HK-2 (cell line): ENCODE measurements around the gene SIAH2.

ENCODE experiments used
- DNase-seq: peaks from one replicate; pipeline ENCODE4 v3.0.0-alpha.2; 2018; ENCODE audit not compliant: unreplicated experiment

The SIAH2 gene

DNA sequence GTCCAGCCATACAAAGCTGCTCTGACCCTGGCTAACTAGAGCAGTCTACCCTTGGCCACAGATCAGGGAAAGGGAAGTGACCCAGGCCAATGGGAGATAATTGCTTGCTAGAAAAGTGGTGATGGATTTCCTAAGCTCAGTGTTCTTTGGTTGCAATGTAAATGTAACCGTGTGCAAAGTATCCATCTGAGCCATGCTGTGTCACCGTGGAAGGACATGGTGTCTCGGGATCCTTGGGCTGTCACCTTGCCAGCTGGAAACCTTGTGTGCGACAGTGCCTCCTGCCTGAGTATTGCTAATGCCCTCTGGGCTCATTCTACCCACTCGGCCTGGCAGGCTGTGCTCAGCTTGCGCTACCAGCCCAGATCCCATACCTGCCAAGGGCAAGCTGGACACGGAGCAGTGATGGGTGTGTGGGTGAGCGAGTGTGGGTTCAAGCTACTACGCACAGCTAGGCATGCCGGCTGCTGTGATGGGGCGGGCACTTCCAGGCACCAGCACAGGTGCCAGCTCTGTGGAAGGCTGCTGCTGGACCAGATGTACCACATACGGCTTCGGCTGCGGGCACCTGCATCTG lies 10.7 kb upstream of the SIAH2 start:
- no peak for DNase-seq

DNA sequence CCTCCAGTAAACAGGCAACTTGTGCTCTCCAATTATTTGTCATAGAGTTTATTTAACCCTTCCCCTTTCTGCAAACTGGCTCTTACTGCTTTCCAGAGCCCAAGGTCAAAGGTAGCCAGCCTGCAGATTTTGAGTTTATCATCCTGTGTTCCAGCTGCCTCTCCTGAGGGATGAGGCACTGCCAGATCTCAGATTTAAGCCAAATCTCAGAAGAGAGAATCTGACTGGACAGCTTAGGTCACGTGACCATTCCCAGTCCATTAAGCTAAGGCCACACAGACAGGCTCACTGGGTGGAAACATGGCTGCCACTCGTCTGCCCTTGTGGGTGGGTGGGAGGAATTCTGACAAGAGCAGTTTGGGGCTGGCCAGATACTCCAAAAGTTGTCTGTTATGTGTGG lies 8.6 kb upstream of the SIAH2 start:
- no peak for DNase-seq

DNA sequence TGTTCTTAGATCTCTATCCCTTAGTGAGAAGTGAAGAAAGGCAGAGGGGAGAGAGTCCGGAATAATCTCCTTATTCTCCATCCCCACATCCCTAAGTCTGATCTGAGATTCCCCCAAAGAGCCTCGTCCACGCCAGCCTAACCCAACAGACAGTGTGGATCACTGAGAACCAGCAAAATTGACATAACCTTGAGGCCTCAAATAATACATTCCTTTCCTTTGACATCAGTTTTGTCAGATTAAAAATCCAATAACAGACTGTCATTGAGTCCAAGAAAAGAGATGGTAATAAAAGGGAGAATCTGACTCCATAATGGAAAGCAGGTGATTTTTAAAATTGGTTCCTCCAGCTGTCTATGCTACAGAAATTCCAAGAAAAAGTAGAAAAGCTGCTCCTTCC lies 7.7 kb upstream of the SIAH2 start:
- DNase-seq = no peak

DNA sequence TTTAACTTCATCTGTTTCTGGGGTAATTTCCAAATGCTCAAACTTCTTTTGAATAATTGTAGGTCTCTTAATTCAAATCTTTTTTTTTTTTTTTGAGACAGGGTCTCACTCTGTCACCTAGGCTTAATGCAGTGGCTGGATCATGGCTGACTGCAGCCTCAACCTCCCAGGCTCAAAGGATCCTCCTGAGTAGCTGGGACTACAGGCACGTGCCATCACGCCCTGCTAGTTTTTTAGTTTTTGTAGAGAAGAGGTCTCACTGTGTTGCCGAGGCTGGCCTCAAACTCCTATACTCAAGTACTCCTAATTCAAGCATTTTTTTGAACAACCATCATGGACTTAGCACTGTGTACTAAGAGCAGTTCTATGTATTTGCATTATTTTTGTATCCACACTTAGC lies 3.8 kb upstream of the SIAH2 start:
- DNase-seq = no peak

DNA sequence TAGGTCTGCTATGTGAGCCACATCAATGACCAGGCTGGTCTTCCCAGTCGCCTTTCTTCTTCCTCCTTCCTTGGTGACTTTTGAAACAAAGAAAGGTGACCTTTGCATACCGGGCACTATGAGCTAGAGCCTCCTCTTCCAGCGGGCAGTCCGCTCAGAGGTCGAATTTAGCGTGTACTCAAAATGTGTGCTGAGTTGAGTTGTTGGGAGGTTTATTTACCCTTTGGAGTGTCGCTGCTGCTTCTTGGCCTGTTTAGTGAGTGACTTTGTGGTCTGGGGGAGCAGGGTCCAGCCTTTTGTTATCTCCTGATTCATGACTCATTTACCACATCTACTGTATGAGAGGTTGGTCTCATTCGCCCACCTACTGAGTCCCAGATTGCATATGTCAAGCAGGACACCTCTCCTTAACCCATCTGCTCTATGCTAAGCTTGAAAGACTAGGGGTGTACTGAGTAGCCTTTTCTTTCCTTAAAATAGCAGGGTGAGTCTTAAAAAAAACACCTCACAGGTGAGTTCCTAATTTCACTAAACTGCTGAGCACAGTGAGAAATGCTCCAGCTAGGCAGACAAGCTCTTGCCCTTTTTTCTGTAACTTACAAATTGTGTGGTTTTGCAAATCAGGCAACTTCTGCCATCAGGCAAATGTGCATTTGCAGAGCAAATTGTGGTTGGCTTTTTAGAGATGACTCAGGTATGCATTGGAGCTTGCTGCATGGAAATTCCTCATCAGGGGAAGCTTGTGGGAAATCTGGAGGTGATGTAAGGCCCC lies 3.2 kb upstream of the SIAH2 start:
- DNase-seq = no peak

DNA sequence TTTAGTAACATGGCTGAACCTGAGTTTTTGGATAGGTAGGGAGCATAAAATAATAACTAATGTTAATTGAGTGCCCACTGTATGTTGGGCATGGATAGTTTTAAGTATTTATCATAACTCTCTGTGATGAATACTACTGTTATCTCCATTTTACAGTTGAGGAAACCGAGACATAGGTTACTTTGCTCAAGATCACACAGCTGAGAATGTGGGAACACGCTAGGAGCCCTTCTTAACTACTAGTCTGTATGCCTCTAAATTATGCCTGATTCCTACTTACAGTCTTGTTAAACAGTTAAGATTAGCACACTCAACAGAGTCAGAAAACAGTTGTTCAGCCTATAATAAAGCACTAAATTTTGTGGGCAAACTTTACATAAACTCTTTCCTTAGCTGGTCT lies 2.0 kb upstream of the SIAH2 start:
- DNase-seq = no peak

DNA sequence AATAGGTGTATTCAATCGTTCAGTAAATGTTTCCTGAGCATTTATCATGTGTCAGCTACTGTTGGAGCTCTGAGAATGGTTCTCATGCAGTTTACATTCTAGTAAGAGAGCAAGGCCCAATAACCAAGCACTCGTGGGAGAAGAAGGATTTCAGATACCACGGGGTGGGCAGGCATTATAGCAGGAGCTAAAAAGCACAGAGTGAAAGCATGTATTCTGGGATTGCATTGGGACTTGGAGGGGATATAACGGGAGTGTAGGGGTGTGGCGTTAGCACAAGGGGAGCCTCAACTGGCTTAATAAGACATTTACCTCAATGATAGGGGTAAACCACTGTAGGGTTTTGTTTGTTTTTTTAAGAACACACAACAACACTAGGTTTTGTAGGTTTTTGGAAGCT lies 1.6 kb upstream of the SIAH2 start:
- DNase-seq = no peak

DNA sequence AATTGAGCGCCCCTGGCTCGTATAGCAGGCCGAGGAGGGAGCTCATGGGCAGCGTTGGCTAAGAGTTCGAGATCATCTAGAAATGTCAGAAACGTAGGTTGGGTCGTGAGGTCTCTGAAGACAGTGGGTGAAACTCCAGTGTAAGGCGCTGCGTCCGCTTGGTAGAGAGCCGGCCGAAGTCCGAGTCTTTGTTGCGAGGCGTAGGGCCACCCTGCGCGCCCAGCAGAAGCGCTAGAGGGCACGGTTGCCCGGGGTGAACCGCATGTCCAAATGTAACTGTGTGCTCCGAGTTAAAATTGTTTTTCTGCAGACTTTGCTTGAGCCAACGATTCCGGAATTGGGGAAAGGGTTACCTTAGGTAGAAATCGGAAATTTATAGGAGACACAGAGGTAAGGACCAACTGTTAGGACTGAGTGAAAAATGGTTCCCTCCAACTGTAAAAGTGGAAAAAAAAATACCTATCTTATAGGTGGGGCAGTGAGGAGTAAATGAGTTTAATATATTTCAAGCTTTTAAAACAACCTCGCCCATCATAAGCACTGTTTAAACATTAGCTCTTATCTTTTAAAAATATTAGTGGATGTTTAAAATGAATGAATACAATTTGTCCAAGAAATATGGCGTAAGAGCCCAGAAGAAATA lies 993 bp upstream of the SIAH2 start:
- peak; percentile 76 for DNase-seq

DNA sequence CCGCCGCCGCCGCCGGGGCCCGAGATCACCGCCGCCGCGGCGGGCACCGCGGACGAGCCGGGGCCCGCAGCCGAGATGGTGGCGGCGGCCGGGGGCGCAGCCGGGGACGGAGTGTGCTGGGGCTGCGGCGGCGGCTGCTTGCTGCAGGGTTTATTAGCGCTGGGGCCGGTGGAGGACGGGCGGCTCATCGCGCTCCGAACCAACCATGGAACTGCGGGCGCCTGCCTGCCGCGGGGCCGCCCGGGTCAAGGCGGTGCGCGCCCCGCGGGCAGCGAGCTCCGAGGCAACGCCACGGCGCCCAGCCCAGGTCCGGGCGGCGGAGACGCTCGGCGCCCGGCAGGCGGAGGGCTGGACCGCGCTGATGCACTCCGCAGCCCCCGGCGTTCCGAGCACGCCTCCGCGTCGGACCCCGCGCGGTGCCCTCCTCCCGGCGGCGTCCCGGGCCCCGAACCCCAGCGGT lies 277 bp downstream of the SIAH2 start:
- no peak for DNase-seq

DNA sequence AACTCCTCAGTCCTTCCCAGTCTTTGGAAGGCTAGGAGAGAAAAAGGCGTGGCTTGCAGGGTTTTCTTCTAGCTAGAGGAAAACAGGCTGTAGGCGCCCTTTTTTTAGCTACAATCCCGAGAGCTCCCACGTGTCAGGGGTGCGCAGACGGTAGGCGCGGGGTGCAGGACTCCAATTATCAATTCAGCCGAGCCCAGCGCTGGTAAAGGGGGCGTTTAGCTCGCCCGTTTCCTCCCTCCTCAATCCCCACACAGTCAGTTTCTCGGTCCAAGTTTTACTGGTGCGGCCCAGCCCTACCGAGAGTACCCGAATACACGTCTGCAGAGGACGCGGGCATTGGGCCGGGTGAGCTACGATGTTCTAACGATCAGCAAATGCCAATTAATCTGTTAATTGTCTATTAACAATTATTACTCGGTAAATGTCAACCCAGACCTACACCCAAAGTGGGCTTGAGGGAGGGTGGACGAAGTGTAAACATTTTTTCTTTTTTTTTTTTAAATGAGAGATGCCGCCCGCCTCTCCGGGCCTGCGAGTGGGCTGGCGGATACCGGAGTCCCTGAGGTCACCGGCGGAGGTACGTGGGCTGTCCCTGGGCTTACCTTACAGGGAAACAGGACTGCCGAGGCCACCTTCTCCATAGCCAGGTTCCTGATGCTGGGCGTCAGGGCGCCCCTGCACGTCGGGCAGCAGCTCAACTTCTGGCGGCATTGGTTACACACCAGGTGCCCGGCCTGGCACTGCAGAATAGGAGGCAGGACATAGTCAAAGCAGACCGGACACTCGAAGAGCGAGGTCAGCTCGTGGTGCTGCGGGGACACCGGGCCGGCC lies 923 bp downstream of the SIAH2 start:
- peak; percentile 60 for DNase-seq

DNA sequence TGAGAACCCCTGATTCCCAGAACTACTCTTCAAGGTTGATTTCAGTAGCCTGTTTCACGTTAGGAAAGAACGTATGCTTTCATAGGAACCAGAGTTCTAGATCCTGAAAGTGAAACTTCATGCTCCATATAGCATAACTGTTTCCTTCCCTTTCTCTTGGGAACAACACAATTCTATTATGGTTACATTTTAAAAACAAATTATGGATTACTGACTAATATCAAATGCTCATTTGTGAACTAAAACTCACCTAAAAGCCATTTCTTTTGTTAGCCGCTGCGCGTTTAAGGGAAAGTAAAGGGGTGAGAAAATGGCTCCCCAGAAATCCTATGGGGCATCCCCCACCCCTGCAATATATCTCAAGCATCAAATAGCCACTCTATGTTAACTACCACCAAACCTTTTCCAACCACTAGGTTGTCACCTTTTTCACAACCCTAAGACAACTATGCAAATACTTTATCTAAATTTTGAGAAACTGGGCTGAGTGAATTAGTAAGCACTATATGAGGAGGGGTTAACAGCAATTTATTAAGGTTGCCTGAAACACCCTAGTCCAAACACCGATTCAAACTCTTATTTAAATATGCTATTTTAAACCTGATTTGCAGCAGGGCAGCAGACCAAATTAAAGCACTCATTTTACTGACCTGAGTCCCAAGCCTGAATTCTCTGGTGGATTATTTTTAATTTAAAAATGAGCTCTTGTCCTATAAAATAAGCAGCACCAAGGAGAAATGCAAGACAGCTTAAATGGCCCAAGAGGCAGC lies 2.4 kb downstream of the SIAH2 start:
- DNase-seq = no peak

DNA sequence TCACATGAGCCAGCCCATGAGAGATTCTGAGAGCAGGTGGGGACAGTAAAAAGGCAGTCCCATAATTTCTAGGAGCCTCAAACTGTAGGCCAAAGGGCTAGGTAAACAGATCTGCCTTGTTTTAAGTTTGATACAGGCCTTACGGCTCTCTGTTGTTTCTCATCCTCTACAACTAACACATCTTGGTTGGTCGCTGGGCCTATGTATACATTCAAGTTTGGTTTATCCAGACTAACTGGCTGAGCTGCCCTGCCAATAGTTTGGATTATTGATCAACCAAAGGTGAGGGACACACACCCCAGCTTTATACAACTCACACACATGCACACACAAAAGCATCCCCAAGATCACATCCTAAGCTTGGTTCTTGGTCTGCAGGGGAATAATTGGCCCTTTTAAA lies 3.0 kb downstream of the SIAH2 start:
- DNase-seq = no peak

DNA sequence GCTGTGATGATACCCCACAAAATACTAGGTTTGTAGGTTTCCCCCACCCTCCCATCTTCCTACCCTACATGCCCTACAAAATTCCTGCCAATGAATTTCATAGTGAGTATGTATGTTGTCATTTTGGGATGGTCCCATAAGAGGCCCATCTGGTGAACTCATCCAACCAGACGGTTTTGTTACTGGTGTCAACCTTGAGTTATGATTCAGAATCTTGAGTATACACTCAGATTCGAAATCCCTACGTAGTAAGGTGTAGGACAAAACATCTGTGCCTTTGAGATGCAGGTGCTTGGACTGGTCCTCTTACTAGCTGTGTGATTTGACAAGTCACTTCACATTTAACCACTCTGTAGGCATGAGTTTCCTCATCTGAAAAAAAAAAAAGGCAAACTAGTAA lies 3.6 kb downstream of the SIAH2 start:
- no peak for DNase-seq

DNA sequence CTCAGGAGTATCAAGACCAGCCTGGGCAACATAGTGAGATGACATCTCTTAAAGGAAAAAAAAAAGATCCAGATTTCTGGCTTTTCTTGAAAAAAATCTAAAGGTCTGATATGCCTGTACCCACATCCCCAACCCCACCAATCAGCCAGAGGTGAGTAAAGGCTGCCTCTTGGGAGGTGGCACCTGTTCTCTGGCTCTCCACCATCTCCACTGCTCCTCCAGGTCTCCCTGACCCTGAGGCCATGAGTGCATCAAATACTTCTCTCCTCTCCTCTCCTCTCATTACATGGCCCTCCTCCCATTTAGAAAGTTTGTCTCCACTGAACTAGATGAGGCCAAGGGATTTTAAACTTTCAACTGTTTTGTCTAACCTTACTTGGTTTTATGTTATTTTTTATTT lies 5.2 kb downstream of the SIAH2 start:
- no peak for DNase-seq

DNA sequence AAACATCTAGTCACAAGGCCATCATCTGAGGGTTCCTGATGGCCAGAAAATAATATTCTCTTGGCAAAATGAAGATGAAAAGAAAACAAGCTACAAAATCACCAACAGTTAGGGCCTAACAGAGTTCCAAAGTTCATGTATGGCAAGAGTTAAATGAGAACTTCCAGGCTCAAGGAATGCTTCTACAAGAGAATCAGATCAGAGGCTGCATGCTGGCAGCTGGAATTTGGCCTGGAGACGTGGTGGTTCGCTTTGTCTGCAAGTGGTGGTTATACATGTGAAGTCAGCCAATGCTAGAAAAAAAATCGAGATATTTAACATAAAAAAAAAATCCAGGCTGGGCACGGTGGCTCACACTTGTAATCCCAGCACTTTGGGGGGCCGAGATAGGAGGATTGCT lies 5.6 kb downstream of the SIAH2 start:
- DNase-seq = no peak

DNA sequence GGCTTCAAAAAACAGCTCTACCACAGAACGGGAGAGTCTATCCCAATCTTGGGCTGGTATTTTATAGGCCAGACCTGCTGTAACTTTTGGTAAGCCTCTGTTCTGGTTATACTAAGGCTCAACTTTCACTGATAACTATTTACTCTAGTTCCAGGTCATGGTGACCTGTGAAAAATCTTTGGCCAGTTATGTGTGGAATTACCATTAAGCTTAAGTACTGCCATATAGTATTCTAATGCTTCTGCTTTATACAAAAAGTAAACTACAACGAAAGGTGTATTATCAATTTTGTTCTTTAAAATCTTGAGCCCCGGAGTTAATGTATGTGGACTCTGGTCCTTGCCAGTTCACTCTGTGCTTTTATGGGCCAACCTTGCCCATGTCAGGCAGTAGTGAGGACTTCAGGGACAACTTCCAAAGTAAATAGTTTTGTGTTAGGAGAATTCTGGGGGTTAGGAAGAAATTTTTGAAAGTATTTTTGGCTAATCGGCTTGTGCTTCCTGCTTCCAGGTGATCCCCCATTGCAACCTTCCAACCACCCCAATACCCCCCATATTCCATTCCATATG lies 6.4 kb downstream of the SIAH2 start:
- DNase-seq = no peak

DNA sequence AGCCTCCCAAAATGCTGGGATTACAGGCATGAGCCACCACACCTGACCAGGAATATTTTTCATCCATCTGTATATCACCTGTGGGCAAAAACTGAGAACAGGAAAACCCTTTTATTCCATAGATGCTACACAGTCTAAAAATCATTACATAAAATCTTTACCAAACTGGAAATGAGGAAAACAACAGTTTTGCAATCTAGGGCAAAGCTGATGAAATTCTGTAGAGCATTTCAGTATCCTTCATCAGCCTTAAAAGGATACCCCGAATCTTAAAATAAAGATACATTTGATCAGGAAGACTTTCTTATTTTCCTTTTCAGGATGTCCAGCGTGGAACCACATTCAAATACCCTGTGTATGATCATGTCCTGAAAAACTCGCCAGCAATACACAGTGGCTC lies 7.1 kb downstream of the SIAH2 start:
- no peak for DNase-seq

DNA sequence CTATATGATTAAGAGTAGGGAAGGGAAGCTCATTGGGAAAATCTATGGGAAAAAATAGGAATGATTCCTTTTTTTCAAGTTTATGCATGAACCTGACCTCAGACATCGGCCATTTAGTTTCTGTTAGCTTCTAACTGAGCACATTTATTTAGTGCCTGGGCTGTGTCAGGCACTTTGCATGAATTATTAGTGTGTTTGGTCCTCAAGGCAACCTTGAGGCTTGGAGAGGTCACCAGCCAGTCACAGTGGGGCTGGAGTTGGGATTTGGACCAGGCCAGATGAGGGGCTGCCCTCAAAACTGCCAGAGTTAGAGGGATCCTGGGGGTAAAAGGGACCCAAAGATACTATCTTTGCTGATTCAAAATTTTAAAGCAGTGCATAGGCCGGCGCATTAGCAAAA lies 8.1 kb downstream of the SIAH2 start:
- no peak for DNase-seq

DNA sequence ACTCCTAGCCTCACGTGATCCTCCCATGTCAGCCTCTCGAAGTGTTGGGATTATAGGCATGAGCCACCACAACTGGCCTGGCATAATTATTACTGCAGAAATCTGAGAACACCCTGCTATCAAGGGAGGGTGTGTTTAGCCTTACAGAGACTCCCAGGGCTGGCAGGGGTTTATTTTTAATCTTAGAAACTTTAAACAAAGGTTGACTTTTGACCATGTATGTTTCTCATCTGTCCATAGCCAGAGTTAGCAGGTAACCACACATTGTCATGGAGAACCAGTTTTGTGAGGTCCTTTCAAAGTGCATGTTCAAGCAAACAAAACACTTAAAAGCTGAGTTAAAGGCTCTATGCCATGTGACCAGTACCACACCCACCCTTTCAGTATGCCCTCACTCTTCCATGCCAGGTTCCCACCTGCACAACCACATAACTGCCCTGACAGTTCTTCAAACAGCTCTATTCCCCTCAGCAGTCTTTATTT lies 11.1 kb downstream of the SIAH2 start:
- no peak for DNase-seq

DNA sequence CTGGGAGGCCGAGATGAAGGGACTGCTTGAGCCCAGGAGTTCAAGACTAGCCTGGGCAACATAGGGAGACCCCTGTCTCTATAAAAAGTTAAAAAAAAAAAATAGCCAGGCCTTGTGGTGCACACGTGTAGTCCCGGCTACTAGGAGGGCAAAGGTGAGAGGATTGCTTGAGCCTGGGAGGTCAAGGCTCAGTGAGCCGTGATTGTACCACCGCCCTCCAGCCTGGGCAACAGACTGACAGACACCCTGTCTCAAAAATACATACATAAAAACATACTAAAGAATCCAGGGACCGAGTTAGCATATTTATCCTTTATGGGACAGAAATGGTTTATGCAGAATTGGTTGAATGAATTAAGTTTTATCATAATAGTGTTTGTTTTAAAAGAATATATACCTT lies 13.7 kb downstream of the SIAH2 start:
- no peak for DNase-seq

DNA sequence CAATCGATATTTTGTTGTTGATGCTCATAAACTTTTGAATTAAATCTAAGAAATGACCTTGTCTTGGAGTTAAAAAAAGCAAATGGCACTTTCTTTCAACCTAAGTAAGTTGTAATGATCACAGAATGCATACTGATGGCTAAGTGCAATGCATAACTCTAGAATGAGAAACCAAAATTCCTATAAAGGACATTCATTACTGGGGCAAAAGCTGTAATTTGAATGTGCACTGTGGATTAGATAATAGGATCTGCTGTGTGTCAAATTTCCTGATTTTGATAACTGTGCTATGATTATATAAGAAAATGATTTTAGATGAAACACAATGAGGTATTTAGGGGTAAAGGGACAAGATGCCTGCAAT lies 14.3 kb downstream of the SIAH2 start:
- no peak for DNase-seq
